GM19438 (cell line): ENCODE measurements around the gene ADARB2.
"Not testable (repeated sequence)": the region's sequence is repeated elsewhere in the genome, so short reads cannot be mapped to it uniquely, and the experiment has no call there.

Experiments used
- ATAC-seq: cut with Tn5 transposase; IDR thresholded peaks from one replicate; pipeline ENCODE4 v1.9.1; 2021; ENCODE audit warnings: low read depth; ENCODE audit not compliant: unreplicated experiment

Gene ADARB2

GRCh38 chr10:1624240-1624639 lies 113.1 kb downstream of the ADARB2 start:
- no peak for ATAC-seq

- no peak for ATAC-seq
Observed at GRCh38 chr10:1620803-1621202, 116.5 kb downstream of the ADARB2 start.

GRCh38 chr10:1617376-1618317 lies 119.7 kb downstream of the ADARB2 start:
- not testable (repeated sequence) for ATAC-seq

GRCh38 chr10:1616701-1617100 lies 120.6 kb downstream of the ADARB2 start:
- ATAC-seq = not testable (repeated sequence)

GRCh38 chr10:1615186-1615954 lies 122.0 kb downstream of the ADARB2 start:
- no peak for ATAC-seq

GRCh38 chr10:1613511-1613910 lies 123.8 kb downstream of the ADARB2 start:
- no peak for ATAC-seq

- no peak for ATAC-seq
Observed at GRCh38 chr10:1612908-1613307, 124.4 kb downstream of the ADARB2 start.

- ATAC-seq = no peak
Observed at GRCh38 chr10:1611936-1612550, 125.3 kb downstream of the ADARB2 start.

GRCh38 chr10:1610986-1611770 lies 126.1 kb downstream of the ADARB2 start:
- ATAC-seq = no peak

GRCh38 chr10:1609648-1609970 lies 127.7 kb downstream of the ADARB2 start:
- no peak for ATAC-seq

- ATAC-seq = no peak
Observed at GRCh38 chr10:1608851-1609647, 128.3 kb downstream of the ADARB2 start.

- no peak for ATAC-seq
Observed at GRCh38 chr10:1608408-1608807, 128.9 kb downstream of the ADARB2 start.

- ATAC-seq = no peak
Observed at GRCh38 chr10:1607466-1607865, 129.9 kb downstream of the ADARB2 start.

GRCh38 chr10:1605999-1606940 lies 131.1 kb downstream of the ADARB2 start:
- no peak for ATAC-seq

GRCh38 chr10:1605121-1605520 lies 132.2 kb downstream of the ADARB2 start:
- ATAC-seq = no peak

GRCh38 chr10:1604246-1604645 lies 133.1 kb downstream of the ADARB2 start:
- no peak for ATAC-seq

GRCh38 chr10:1603181-1603580 lies 134.1 kb downstream of the ADARB2 start:
- no peak for ATAC-seq

GRCh38 chr10:1602037-1602484 lies 135.3 kb downstream of the ADARB2 start:
- ATAC-seq = no peak

GRCh38 chr10:1601406-1601805 lies 135.9 kb downstream of the ADARB2 start:
- no peak for ATAC-seq
